ENCODE data around the gene SEMA7A.

The SEMA7A gene

GRCh38 chr15:74403991-74404563, 29.7 kb downstream of the SEMA7A start:
- intact Hi-C loops (cut with DNase I): no loop called here

GRCh38 chr15:74403588-74403919, 30.2 kb downstream of the SEMA7A start:
- intact Hi-C loops (cut with DNase I): no loop called here
- DNase-seq: no peak

More at GRCh38 chr15:74403991-74404563, 29.7 kb downstream of the SEMA7A start:
- peak in 7 of 10 donors; percentile 61 to 94 (median 72) for DNase-seq

DNA sequence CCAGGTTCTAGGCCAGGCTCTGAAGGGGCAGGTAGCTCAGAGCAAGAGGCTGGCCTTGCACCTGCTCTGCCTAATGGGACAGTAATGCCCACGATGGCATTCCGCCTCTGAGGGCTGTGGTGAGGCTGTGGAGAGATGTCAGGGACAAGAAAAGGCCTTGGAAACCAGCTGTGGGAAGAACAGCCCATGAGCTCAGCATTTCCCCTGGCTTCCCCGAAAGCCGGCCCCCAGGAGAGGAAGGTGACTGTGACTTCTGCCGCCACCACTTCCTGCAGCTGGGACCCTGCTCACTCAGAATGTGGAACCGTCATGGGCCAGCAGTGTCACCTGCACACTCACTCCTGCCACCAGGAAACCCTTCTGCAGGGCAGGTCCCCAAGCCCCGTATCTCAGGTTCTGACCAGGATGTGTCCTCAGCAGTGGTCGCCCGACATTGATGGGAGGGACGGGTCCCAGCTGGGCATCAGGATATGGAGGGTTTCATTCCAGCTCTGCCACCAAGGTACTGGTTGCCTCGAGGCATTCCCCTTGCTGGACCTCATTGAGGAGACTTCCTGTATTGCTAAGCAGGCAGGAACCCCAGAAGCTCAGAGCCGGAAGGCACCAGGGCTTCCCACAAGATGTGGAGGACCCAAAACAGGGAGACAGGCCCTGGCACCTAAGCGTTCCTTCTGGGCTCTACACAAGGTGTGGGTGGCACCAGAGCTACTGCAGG, 30.7 kb downstream of the SEMA7A start:
- intact Hi-C loops (cut with DNase I): no loop called here
- no peak for DNase-seq

DNA sequence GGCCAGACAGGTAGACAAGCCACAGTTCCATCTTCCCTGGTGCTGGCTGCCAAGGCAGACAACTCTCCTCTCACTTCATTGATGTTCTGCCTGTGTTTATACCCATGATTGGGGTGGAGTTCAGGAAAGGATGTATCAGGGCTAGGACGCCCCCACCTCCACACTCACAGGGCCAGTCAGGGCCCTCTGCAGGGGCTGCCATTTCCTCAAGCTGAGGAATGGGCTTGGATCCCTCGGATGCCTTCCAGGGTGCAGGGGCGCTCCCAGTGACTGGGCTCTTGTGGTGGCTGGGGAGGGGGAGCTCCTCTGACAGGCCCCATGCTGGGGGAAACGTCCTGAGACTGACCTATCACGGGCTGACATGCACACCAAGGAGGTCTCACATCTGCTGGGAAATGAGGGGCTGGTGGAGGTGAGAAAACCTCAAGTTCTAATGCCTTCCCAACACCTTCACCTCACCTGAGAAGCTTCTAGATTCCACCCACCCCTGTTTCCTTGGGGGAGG, 31.4 kb downstream of the SEMA7A start:
- no peak for DNase-seq
- intact Hi-C loops (cut with DNase I): no loop called here

- intact Hi-C loops (cut with DNase I): no loop called here
- DNase-seq: no peak
Observed at GRCh38 chr15:74400915-74401757, 32.6 kb downstream of the SEMA7A start.

- intact Hi-C loops (cut with DNase I): no loop called here
- no peak for DNase-seq
Observed at GRCh38 chr15:74400313-74400860, 33.4 kb downstream of the SEMA7A start.

DNA sequence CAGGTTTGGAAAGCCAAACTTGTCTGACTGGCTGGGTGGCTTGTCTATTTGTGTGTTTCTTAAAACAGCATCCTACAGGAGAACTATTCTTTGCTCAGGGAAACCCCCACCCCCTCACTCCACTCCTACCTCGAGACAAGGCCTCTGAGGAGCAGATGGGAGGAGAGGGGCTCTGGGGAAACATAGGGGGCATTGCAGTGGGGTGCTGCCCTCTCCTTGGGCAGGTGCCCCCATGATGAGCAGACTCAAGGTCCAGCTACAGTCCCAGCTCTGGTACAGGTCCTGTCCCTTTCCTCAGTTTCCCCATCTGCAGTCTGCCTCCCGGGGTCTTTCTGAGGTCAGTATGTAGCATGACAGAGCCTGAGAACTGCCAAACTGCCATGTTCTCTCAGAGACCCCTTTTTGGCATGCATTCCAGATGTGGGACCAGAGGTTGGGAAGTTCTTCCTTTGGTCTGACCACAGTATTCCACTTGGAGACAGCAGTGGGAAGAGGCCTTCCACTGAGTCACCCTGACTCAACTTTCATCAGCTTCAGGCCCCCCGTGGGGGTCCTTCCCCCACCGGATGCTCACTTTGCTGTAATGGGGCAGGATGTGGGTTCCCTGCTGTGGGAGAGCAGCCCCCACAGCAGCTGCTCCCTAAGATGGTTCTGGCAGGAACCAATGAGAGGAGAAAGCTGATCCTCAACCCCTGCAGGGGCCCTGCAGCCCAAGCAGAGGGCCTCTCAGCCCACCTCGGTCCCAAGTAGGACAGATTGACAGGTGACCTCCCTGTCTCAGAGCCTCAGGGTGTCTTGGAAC, 34.0 kb downstream of the SEMA7A start:
- intact Hi-C loops (cut with DNase I): no loop called here
- no peak for DNase-seq

DNA sequence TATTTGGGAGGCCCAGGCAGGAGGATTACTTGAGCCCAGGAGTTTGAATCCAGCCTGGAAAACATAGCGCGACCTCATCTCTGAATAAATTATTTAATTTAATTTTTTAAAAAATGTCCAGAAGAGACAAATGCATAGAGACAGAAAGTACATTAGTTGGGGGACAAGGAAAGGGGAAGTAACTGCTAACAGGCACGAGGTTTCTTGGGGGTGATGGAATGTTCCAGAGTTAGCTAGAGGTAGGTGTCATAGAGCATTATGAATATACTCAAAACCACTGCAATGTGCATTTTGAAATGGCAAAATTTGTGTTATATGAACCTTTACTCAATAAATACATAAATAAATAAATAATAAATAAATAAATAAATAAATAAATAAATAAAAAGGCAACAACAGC, 34.7 kb downstream of the SEMA7A start:
- DNase-seq: no peak
- intact Hi-C loops (cut with DNase I): no loop called here

GRCh38 chr15:74398183-74398582, 35.6 kb downstream of the SEMA7A start:
- DNase-seq: no peak
- intact Hi-C loops (cut with DNase I): no loop called here

- intact Hi-C loops (cut with DNase I): no loop called here
- DNase-seq: no peak
Observed at GRCh38 chr15:74397239-74398068, 36.3 kb downstream of the SEMA7A start.

DNA sequence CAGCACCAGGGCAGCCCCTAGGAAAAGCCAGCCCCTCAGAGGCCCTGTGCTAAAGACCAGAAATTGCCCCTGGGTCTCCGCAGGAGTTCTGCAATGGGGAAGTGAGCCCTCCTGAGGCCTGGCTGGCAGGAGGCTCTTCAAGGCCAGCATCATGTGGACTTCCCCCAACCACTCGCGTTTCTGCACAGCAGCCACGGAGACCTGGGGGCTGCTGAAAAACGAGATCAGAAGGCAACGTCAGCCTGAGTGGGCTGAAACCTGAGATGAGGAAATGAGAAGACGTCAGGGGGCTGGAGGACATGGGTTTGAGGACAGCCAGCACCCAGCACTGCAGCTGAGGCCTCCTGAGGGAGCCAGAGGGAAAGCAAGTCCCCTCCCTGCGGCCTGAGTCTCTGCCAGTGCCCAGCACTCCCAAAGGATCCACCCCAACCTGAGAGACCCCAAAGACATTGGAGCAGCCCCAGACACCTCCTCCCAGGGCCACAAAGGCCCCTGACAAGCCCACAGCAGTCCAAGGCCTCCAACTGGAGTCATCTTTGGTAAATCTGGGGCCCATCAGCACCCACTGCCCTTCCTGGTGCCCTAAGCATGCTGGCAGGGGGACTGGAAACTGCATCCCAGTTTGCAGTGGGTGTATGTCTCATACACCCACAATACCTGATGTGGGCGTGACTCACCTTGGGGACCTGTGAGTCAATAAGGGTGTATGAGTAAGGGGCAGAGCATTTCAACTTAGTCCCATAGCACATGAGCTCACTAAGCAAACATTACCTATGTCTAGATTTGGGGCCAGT, 37.1 kb downstream of the SEMA7A start:
- intact Hi-C loops (cut with DNase I): no loop called here
- no peak for DNase-seq

DNA sequence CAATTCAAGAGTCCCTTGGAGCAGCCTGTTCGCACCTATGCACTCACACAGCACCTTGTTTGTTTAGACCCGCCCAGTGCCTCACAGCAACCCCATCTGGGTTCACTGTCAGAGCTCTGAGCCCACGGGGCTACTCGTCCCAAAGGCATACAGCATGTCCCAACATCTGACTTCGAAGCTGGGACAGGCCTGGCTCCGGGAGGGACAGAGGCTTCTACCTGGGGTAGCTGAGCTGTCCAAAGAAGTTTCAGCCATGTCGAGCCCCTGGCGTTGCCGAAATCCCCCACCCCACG, 37.7 kb downstream of the SEMA7A start:
- DNase-seq: no peak
- intact Hi-C loops (cut with DNase I): no loop called here

GRCh38 chr15:74395319-74396145, 38.2 kb downstream of the SEMA7A start:
- intact Hi-C loops (cut with DNase I): no loop called here
- DNase-seq: no peak

GRCh38 chr15:74394090-74394846, 39.5 kb downstream of the SEMA7A start:
- intact Hi-C loops (cut with DNase I): no loop called here
- DNase-seq: no peak

DNA sequence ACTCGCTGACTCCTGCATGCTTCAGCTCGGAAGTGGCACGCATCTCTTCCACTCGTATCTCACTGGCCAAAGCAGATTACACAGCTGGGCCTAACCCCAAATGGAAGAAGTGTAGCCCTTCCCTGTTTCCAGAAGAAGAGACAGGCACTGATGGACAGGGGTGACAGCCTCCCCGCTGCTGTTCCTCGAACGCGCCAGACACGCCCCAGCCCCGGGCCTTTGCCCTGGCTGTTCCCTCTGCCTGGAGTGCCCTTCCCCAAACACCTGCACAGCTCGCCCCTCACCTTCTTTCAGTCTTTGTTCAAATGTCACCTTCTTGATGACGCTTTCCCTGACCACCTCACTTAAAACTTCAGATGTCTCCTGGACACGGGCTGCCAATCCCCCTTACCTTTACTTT, 40.3 kb downstream of the SEMA7A start:
- no peak for DNase-seq
- intact Hi-C loops (cut with DNase I): no loop called here

DNA sequence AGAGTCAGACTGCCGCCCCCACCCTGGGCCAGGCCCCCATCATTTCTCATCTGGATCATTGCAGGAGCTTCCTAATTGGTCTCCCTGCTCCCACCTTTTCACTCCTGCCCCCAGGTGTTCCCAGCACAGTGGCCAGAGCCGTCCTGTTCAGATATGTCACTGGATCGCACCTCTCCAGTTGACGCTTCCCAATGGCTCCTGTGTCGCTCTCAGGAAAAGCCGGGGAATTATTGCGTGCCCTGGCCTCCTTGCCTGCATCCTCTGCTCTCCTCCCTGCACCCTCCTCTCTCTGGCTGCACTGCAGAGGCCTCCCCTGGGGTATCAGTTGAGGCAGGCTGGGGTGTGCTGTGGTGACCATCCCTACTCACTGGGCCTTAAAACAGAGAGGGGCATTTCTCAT, 40.9 kb downstream of the SEMA7A start:
- intact Hi-C loops (cut with DNase I): no loop called here
- no peak for DNase-seq

- intact Hi-C loops (cut with DNase I): no loop called here
Observed at GRCh38 chr15:74392451-74392830, 41.3 kb downstream of the SEMA7A start.

More at GRCh38 chr15:74392451-74392830, 41.3 kb downstream of the SEMA7A start:
- DNase-seq: peak; percentile 52 to 96 (median 70)

All from posterior cingulate gyrus (tissue), 11 donors.